Left colon (tissue), 2 donors: ENCODE data around the gene SREBF1. TPM values are rescaled to one million over a fixed set of nuclear protein-coding genes. Genes with fewer than 3 reads are reported as not detected.
A peak's percentile ranks its signal among the peaks of the same experiment; 100 is the strongest.

Experiments
- ATAC-seq: fragments of 200-7000 bp; cut with Tn5 transposase; one replicate; pipeline ENCODE4 v1.9.1; 2020; ENCODE audit warnings: mild to moderate bottlenecking, moderate library complexity
- DNase-seq, 2 donors: peaks; one replicate each; pipeline ENCODE4 v3.0.0-alpha.2; 2020
- intact Hi-C, 2 donors: fragments of 100-400 bp; cut with DNase I in 1 of 2; cut with micrococcal nuclease in 1 of 2; formaldehyde crosslinking; loops; one replicate each; pipeline versions ENCODE4 v1.11.2 to v1.14.0; 2022; cut with DNase I, micrococcal nuclease
- total RNA-seq, 2 donors: library from RNA; stranded (reverse); fragmentation: NEBNext Ultra II Directional; extraction: Animal tissue kit (Norgen Biotek cat#: 25700); gene quantifications; one replicate each; pipeline ENCODE4 v1.2.1, GENCODE V29; 2021
- donor health status: DM: no; HTN: no; CAD: no.
- donor health status: DM: yes; HTN: yes; CAD: no.

SREBF1 gene
- total RNA-seq, 2 donors from 2014 or later, result 125 to 161 TPM

DNA sequence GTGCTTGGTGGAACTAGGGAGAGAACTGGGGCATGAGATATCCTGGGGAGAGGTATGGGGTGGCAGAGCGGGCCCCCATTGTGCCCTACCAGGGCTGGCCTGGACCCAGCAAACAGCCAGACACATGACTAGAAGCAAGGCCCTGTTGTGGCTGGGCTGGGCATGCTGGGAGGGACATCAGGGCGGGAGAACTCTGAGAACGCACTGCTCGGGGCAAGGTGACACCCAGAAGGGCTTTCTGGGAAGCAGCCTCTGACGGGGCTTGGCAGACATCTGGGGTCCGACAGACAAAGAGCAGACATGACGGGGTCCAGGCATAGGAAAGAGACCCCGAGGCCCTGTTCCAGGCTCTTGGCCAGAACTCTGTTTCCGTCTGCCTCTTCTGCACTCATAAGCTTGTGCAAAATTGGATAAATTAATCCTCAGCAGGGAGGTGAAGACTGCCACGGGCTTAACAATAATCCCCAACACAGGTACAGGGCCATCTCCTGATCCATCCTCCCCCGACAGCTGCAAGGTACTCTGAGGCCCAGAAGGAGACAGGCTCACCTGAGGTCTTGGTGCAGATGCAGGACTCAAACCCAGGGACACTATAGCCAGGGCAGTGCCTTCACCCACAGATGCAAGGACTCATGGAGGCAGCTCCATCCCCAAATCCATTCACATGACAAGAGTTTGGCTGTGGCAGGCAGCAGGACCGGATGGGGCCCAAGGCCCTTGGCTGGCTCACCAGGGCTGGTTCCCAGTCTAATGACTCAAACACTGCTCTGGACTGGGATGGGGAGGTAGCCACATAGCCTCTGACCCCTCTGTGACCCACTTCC, 5.4 kb downstream of the SREBF1 start:
- ATAC-seq, result no peak

DNA sequence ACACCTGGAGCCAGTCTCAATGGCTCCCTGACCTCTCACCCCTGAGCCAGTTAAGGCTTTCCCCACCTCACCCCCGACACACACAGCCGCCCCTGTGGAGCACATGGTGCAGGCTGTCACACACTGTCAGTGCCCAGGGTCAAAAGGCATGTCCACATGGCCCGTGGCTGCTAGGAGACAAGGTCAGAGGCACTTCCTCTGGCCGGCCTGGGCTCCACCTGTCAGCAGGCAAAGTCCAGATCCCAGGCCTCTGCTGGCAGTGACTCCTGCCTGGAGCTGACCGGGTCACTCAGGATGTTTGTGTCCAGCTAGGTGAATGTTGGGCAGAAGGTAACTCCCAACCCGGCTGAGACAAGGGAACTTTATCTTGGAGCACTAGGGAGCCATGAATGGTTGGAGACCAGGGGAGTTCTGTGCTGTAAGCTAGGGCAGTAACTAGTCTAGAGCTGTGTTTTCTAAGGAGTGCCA, 6.0 kb downstream of the SREBF1 start:
- peak in 1 of 2 donors; percentile 59 for DNase-seq
- ATAC-seq, result peak; percentile 73
- intact Hi-C loops, result no loop called here

More for the DNA sequence above, 5.4 kb downstream of the SREBF1 start:
- DNase-seq, result no peak
- intact Hi-C loops, result no loop called here

GRCh38 chr17:17830269-17830567, 6.6 kb downstream of the SREBF1 start:
- DNase-seq (no peak), ATAC-seq (no peak)
- intact Hi-C loops, result no loop called here

GRCh38 chr17:17827826-17828621, 8.8 kb downstream of the SREBF1 start:
- ATAC-seq (no peak), DNase-seq (no peak)
- intact Hi-C loops, result no loop called here

- intact Hi-C loops, result no loop called here
- ATAC-seq (no peak), DNase-seq (no peak)
Measured at GRCh38 chr17:17826942-17827785, 9.6 kb downstream of the SREBF1 start.

- DNase-seq (no peak), ATAC-seq (no peak)
- intact Hi-C loops, result no loop called here
Measured at GRCh38 chr17:17826342-17826713, 10.5 kb downstream of the SREBF1 start.

GRCh38 chr17:17824783-17825614, 11.8 kb downstream of the SREBF1 start:
- intact Hi-C loops, result no loop called here
- ATAC-seq (no peak), DNase-seq (no peak)

DNA sequence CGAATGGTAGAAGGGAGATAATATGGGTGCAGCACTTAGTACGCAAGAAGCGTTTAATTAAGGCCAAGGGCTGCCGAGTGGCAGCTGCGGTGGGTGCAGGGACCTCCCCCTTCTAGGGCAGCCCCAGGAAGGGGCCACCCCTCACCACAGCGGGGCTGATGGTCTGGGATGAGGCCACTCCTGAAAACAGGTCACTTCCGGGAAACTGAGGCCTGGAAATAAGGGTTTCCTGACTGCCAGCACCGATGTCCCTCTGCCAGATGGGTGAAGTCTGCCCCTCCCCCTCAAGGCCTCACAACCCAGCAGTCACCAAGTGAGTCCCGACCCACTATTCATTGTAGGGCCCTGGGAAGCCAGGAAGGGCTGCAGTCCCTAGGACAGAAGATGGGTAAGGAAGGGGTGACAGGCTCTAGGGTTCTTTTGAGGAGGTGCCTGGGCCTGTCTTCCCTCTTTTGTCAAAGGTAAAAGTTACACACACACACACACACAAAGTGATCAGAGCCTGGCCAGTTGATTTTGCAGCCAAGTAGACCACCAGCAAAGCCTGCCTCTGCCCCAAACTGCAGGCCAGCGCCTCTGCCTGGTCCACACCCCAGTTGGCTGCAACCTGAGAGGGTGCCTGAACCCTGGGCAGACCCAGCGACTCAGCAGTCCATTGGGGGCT, 12.5 kb downstream of the SREBF1 start:
- intact Hi-C loops, result no loop called here
- ATAC-seq, result peak; percentile 28
- DNase-seq, result peak in 1 of 2 donors; percentile 61

DNA sequence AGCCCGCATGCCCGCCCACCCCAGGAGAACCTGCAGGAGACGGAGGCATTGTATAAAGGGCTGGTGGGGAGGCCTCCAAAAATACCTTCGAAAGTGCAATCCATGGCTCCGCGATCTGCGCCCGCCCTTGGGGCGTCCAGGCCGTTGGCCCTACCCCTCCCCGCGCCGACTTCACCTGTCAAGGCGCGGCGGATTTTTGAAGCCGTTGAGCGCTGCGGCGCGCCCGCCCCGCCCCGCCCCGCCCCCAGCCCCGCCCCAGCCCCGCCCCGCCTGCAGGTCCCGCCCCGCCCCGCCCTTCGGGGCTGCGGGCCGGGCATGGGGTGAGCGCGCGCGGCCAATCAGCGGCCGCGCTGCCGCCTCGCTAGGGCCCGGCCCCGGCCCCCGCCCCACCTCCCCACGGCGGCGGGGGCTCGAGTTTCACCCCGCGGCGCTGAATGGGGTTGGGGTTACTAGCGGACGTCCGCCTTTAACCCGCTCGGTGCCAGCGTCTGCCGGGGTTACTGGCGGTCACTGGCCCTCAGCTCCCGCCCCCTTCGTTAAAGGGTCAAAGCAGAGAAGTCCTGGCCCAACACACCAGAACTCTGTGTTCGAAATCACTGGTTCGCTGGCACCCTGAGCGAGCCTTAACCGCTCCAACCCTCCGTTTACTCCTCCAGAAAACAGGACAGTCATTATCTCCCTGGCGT, 13.2 kb downstream of the SREBF1 start:
- intact Hi-C loops, result no loop called here
- ATAC-seq, result peak; percentile 71

DNA sequence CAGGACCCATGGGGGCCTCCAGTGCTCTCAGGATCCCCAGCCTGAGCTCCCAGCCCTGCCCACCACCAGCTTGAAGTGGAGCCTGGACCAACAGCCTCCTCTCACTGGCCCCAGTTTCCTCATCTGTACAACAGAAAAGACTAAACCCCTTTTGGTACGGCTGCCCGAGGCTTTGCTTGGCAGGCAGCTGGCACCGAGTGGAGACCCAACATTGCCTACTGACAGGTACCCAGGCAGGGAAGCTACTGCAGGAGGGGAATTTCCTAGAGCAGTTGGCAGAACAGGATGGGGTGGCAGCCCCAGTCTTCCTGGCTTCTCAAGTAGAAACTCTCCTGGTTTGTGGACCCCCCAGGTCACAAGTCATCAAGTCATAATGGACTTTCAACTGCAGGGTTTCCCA, 14.2 kb downstream of the SREBF1 start:
- DNase-seq, result no peak
- ATAC-seq, result no peak
- intact Hi-C loops, result no loop called here

More for the DNA sequence above, 13.2 kb downstream of the SREBF1 start:
- DNase-seq, result peak; percentile 87 to 90

DNA sequence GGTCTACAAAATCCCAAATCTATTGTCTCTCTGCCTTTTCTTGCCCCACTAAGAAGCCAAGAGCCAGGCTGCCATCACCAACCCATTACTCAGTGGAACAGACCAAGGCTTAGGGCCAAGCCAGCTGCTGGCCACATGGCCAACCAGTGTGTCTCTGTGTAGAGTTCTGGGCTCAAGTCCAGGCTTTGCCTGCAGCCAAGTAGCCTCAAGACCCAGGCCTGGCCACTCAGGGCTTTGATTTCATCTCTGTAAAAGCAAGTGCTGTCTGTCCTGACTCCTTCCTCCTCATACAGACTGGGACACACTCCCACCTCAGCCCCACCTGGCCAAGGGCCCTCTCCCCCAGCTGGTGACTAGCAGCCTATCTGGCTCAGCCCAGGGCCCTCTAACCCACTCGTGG, 14.6 kb downstream of the SREBF1 start:
- intact Hi-C loops, result no loop called here
- ATAC-seq (no peak), DNase-seq (no peak)

GRCh38 chr17:17820463-17821158, 16.2 kb downstream of the SREBF1 start:
- intact Hi-C loops, result no loop called here
- DNase-seq (no peak), ATAC-seq (no peak)

DNA sequence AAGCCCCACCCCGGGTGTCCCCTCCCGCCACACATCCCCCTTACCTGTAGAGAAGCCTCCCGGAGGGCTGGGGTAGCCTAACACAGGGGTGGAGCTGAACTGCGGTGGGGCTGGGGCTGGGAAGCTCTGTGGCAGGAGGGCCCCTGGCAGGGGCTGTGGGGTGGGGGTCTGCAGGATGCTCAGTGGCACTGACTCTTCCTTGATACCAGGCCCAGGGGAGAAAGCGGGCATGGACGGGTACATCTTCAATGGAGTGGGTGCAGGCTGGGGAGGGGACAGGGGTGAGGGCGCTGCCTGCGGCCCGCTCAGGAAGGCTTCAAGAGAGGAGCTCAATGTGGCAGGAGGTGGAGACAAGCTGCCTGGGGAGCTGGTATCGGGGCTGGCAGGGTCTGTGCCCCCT, 16.7 kb downstream of the SREBF1 start:
- intact Hi-C loops, result no loop called here
- no peak for DNase-seq
- ATAC-seq, result no peak

DNA sequence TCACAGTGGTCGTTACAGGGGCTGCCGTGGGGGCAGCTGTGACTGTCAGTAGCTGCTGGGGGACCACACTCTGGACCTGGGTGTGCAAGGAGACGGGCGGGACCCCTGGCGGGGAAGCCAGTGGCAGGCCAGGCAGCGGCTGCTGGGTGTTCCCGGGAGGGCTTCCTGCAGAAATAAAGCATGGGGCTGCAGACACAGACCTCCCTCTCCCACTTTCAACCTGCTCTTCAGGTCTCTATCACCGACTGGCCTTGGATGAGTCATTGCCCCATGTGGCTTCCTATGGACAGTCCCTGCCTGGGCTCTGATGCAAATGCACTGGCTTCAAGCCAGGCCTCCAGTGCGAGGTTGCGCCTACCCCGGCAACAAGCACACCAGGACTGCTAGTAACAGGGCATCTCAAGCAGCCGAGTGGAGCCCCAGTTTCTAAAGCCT, 17.2 kb downstream of the SREBF1 start:
- ATAC-seq, result peak; percentile 32
- intact Hi-C loops, result no loop called here

GRCh38 chr17:17819111-17819510, 17.7 kb downstream of the SREBF1 start:
- no peak for DNase-seq
- ATAC-seq, result no peak
- intact Hi-C loops, result no loop called here

More for the DNA sequence above, 17.2 kb downstream of the SREBF1 start:
- peak; percentile 76 to 91 for DNase-seq

DNA sequence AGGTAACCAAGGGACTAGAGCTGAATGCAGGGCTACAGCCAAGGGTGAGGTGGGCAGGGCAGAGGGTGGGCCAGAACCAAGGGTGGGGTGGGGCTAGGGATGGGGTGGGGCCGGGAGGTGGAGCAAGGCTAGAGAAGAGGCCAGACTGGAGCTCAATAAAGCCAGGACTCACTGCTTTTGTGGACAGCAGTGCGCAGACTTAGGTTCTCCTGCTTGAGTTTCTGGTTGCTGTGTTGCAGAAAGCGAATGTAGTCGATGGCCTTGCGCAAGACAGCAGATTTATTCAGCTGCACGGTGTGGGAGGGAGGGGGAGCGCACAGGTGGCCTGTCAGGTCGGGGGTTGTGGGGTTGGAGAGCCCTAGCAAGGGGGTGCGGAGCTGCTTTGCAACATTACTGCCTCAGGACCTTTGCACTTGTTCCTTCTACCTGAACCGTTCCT, 18.7 kb downstream of the SREBF1 start:
- peak; percentile 62 for ATAC-seq
- intact Hi-C loops, result no loop called here
- peak in 1 of 2 donors; percentile 75 for DNase-seq

GRCh38 chr17:17817552-17817947, 19.2 kb downstream of the SREBF1 start:
- ATAC-seq (no peak), DNase-seq (no peak)
- intact Hi-C loops, result no loop called here
